Measurements from ENCODE around the gene HIVEP1. TPM values are rescaled to one million over a fixed set of nuclear protein-coding genes. Genes with fewer than 3 reads are reported as not detected.
"Not testable (repeated sequence)": the region's sequence is repeated elsewhere in the genome, so short reads cannot be mapped to it uniquely, and the experiment has no call there.

The HIVEP1 gene
- total RNA-seq, 2 donors from 2014 or later, result 70.1 to 77.0 TPM

GRCh38 chr6:12155769-12156168, 143.7 kb downstream of the HIVEP1 start:
- H3K4me3 Mint-ChIP-seq; H3K27me3 Mint-ChIP-seq (ENCODE audit: low read depth); H3K9me3 Mint-ChIP-seq; ATAC-seq (replicated peaks in 1 of 2); DNase-seq; H3K27ac Mint-ChIP-seq: not testable (repeated sequence)
- peaks cover 4 to 19% of the 10 kb centered on the region in 2 donors for H3K36me3 Mint-ChIP-seq (ENCODE audit: insufficient read depth in 2 of 2)
- H3K4me1 Mint-ChIP-seq (ENCODE audit: low read depth), result peaks cover 19% of the 10 kb centered on the region

- Mint-ChIP-seq H3K36me3 (ENCODE audit: insufficient read depth in 2 of 2) (peaks cover 17 to 39% of the 10 kb centered on the region in 2 donors), H3K27me3 (ENCODE audit: low read depth) (no peaks in the 10 kb centered on the region), H3K4me1 (ENCODE audit: low read depth) (peaks cover 46% of the 10 kb centered on the region), H3K9me3 (no peaks in the 10 kb centered on the region), H3K4me3 (no peak overlapping the region), H3K27ac (no peak overlapping the region)
- ATAC-seq (replicated peaks in 1 of 2), result no peak
- no peak for DNase-seq
These were observed 146.7 kb downstream of the HIVEP1 start for GRCh38 chr6:12158686-12159415.

GRCh38 chr6:12160326-12160725, 148.2 kb downstream of the HIVEP1 start:
- Mint-ChIP-seq H3K27me3 (ENCODE audit: low read depth) (no peaks in the 10 kb centered on the region), H3K9me3 (no peaks in the 10 kb centered on the region), H3K4me1 (ENCODE audit: low read depth) (peaks cover 46% of the 10 kb centered on the region), H3K27ac (peak overlapping the region; percentile 66), H3K4me3 (peak overlapping the region in 1 of 2 donors; percentile 45), H3K36me3 (ENCODE audit: insufficient read depth in 2 of 2) (peaks cover 17 to 40% of the 10 kb centered on the region in 2 donors)
- ATAC-seq (replicated peaks in 1 of 2) (peak in 1 of 2 donors; percentile 65), DNase-seq (no peak)

- no peak for ATAC-seq (replicated peaks in 1 of 2)
- Mint-ChIP-seq H3K27ac (peak overlapping the region; percentile 55), H3K27me3 (ENCODE audit: low read depth) (no peaks in the 10 kb centered on the region), H3K4me3 (no peak overlapping the region), H3K36me3 (ENCODE audit: insufficient read depth in 2 of 2) (peaks cover 15 to 40% of the 10 kb centered on the region in 2 donors), H3K4me1 (ENCODE audit: low read depth) (peaks cover 38% of the 10 kb centered on the region), H3K9me3 (no peaks in the 10 kb centered on the region)
- no peak for DNase-seq
These were observed 150.1 kb downstream of the HIVEP1 start for GRCh38 chr6:12162213-12162612.

GRCh38 chr6:12163149-12163548, 151.0 kb downstream of the HIVEP1 start:
- H3K27ac Mint-ChIP-seq, result no peak overlapping the region
- ATAC-seq (replicated peaks in 1 of 2) (peak; percentile 87 to 92), DNase-seq (peak; percentile 43 to 45)
- H3K27me3 Mint-ChIP-seq (ENCODE audit: low read depth), result no peaks in the 10 kb centered on the region
- no peaks in the 10 kb centered on the region for H3K9me3 Mint-ChIP-seq
- H3K4me3 Mint-ChIP-seq, result no peak overlapping the region
- peaks cover 15 to 33% of the 10 kb centered on the region in 2 donors for H3K36me3 Mint-ChIP-seq (ENCODE audit: insufficient read depth in 2 of 2)
- H3K4me1 Mint-ChIP-seq (ENCODE audit: low read depth), result peaks cover 28% of the 10 kb centered on the region

GRCh38 chr6:12163744-12164507, 151.8 kb downstream of the HIVEP1 start:
- no peak overlapping the region for H3K27ac Mint-ChIP-seq
- no peak overlapping the region for H3K4me3 Mint-ChIP-seq
- H3K27me3 Mint-ChIP-seq (ENCODE audit: low read depth), result no peaks in the 10 kb centered on the region
- peaks cover 27% of the 10 kb centered on the region for H3K4me1 Mint-ChIP-seq (ENCODE audit: low read depth)
- peaks cover 13 to 28% of the 10 kb centered on the region in 2 donors for H3K36me3 Mint-ChIP-seq (ENCODE audit: insufficient read depth in 2 of 2)
- no peak for DNase-seq
- ATAC-seq (replicated peaks in 1 of 2), result peak in 1 of 2 donors; percentile 6
- H3K9me3 Mint-ChIP-seq, result no peaks in the 10 kb centered on the region

- H3K27ac Mint-ChIP-seq, result no peak overlapping the region
- H3K4me3 Mint-ChIP-seq, result no peak overlapping the region
- no peaks in the 10 kb centered on the region for H3K27me3 Mint-ChIP-seq (ENCODE audit: low read depth)
- H3K36me3 Mint-ChIP-seq (ENCODE audit: insufficient read depth in 2 of 2), result peaks cover 13 to 28% of the 10 kb centered on the region in 2 donors
- peaks cover 27% of the 10 kb centered on the region for H3K4me1 Mint-ChIP-seq (ENCODE audit: low read depth)
- H3K9me3 Mint-ChIP-seq, result no peaks in the 10 kb centered on the region
- no peak for DNase-seq
- ATAC-seq (replicated peaks in 1 of 2), result no peak
These were observed 152.3 kb downstream of the HIVEP1 start for GRCh38 chr6:12164508-12164770.

GRCh38 chr6:12165297-12165696, 153.2 kb downstream of the HIVEP1 start:
- Mint-ChIP-seq H3K36me3 (ENCODE audit: insufficient read depth in 2 of 2) (peaks cover 13 to 25% of the 10 kb centered on the region in 2 donors), H3K4me1 (ENCODE audit: low read depth) (peaks cover 27% of the 10 kb centered on the region), H3K9me3 (no peaks in the 10 kb centered on the region), H3K27ac (no peak overlapping the region), H3K27me3 (ENCODE audit: low read depth) (no peaks in the 10 kb centered on the region), H3K4me3 (no peak overlapping the region)
- DNase-seq, result no peak
- ATAC-seq (replicated peaks in 1 of 2), result no peak

- ATAC-seq (replicated peaks in 1 of 2), result no peak
- Mint-ChIP-seq H3K27ac (no peak overlapping the region), H3K27me3 (ENCODE audit: low read depth) (no peaks in the 10 kb centered on the region), H3K4me3 (no peak overlapping the region), H3K4me1 (ENCODE audit: low read depth) (peaks cover 27% of the 10 kb centered on the region), H3K36me3 (ENCODE audit: insufficient read depth in 2 of 2) (peaks cover 13 to 24% of the 10 kb centered on the region in 2 donors), H3K9me3 (no peaks in the 10 kb centered on the region)
- no peak for DNase-seq
These were observed 153.7 kb downstream of the HIVEP1 start for GRCh38 chr6:12165722-12166280.

GRCh38 chr6:12169377-12169776, 157.3 kb downstream of the HIVEP1 start:
- H3K36me3 Mint-ChIP-seq (ENCODE audit: insufficient read depth in 2 of 2), result no peaks in the 10 kb centered on the region
- H3K4me1 Mint-ChIP-seq (ENCODE audit: low read depth), result no peaks in the 10 kb centered on the region
- H3K4me3 Mint-ChIP-seq, result no peak overlapping the region
- ATAC-seq (replicated peaks in 1 of 2), result no peak
- no peaks in the 10 kb centered on the region for H3K27me3 Mint-ChIP-seq (ENCODE audit: low read depth)
- H3K9me3 Mint-ChIP-seq, result no peaks in the 10 kb centered on the region
- DNase-seq, result no peak
- no peak overlapping the region for H3K27ac Mint-ChIP-seq

GRCh38 chr6:12170351-12171092, 158.4 kb downstream of the HIVEP1 start:
- H3K27me3 Mint-ChIP-seq (ENCODE audit: low read depth), result no peaks in the 10 kb centered on the region
- H3K36me3 Mint-ChIP-seq (ENCODE audit: insufficient read depth in 2 of 2), result no peaks in the 10 kb centered on the region
- H3K4me1 Mint-ChIP-seq (ENCODE audit: low read depth), result no peaks in the 10 kb centered on the region
- no peak overlapping the region for H3K27ac Mint-ChIP-seq
- H3K4me3 Mint-ChIP-seq, result no peak overlapping the region
- ATAC-seq (replicated peaks in 1 of 2), result no peak
- H3K9me3 Mint-ChIP-seq, result no peaks in the 10 kb centered on the region
- no peak for DNase-seq

- ATAC-seq (replicated peaks in 1 of 2), result peak in 1 of 2 donors; percentile 15
- H3K27me3 Mint-ChIP-seq (ENCODE audit: low read depth), result no peaks in the 10 kb centered on the region
These were observed 159.6 kb downstream of the HIVEP1 start for GRCh38 chr6:12171717-12172116.

GRCh38 chr6:12172572-12172971, 160.5 kb downstream of the HIVEP1 start:
- Mint-ChIP-seq H3K36me3 (ENCODE audit: insufficient read depth in 2 of 2) (peaks cover 0 to 3% of the 10 kb centered on the region in 2 donors), H3K27ac (no peak overlapping the region), H3K27me3 (ENCODE audit: low read depth) (no peaks in the 10 kb centered on the region), H3K4me1 (ENCODE audit: low read depth) (no peaks in the 10 kb centered on the region), H3K9me3 (peaks cover 2% of the 10 kb centered on the region in 2 donors), H3K4me3 (no peak overlapping the region)
- no peak for DNase-seq
- ATAC-seq (replicated peaks in 1 of 2), result no peak

More at GRCh38 chr6:12171717-12172116, 159.6 kb downstream of the HIVEP1 start:
- Mint-ChIP-seq H3K4me1 (ENCODE audit: low read depth) (no peaks in the 10 kb centered on the region), H3K36me3 (ENCODE audit: insufficient read depth in 2 of 2) (peaks cover 0 to under 1% of the 10 kb centered on the region in 2 donors), H3K9me3 (peaks cover under 1 to 1% of the 10 kb centered on the region in 2 donors), H3K4me3 (no peak overlapping the region), H3K27ac (no peak overlapping the region)
- no peak for DNase-seq

Measured in activated T-cell treated with anti-CD3 and anti-CD28 coated beads, Interleukin-2, amount 50 U/mL, for 72 hours (primary cell).